Measurements from ENCODE around the gene TRPM4. TPM values are rescaled to one million over a fixed set of nuclear protein-coding genes. Genes with fewer than 3 reads are reported as not detected.
"Not testable (repeated sequence)": the region's sequence is repeated elsewhere in the genome, so short reads cannot be mapped to it uniquely, and the experiment has no call there.

TRPM4 gene
- total RNA-seq, 1 experiment from 2014 or later = 3.9 TPM

DNA sequence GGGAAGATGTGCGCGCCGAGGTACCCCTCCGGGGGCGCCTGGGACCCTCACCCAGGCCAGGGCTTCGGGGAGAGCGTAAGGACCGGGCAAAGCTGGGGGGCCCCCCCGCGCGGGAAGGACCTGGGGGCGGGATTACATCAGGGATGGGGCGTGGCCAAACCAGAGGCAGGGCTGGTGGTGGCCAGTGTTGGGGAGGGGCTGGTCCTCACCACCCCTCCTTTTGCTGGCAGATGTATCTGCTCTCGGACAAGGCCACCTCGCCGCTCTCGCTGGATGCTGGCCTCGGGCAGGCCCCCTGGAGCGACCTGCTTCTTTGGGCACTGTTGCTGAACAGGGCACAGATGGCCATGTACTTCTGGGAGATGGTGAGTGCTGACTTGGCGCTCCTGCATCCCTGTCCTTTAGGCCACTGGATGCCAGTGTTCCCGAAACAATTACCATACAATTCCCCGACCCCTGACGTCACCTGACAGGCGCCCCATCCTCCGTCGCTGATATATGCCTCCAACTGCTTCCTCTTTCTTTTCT is 25.3 kb downstream of the TRPM4 start:
- DNase-seq (ENCODE audit: extremely low read depth, low read depth) = no peak

DNA sequence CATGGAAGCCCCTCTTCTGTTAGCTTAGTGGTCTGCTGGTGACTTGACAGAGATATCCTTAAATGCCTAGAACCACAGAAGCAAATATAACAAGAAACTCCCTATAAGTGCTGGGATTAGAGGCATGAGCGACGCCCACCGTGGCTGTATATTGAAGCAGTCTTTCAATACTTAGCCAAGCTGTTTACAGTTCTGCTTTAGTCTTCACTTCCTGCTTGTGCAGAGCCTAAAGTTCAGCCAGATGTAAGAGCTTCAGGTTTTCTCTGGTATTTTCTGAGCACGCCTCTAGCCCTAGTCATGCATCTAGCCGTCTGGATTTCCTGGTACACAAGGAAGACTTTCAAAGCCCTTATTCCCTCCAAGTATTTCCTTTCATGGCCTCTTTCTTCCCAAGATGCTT is 28.5 kb downstream of the TRPM4 start:
- no peak for DNase-seq (ENCODE audit: extremely low read depth, low read depth)

DNA sequence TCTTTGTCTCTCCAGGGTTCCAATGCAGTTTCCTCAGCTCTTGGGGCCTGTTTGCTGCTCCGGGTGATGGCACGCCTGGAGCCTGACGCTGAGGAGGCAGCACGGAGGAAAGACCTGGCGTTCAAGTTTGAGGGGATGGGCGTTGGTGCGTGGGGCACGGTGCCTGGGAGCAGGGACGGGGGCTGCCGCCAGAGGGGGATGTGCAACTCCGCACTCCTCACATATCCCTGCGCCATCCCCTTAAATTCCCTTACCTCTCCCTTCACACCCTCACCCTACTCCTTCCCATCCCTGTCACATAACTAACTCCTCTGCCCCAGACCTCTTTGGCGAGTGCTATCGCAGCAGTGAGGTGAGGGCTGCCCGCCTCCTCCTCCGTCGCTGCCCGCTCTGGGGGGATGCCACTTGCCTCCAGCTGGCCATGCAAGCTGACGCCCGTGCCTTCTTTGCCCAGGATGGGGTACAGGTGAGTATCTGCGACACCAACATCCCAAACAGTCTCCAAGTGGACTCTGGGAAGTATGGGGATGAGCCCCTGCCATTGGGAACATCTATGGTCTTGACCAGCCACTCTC is 31.1 kb downstream of the TRPM4 start:
- no peak for DNase-seq (ENCODE audit: extremely low read depth, low read depth)

DNA sequence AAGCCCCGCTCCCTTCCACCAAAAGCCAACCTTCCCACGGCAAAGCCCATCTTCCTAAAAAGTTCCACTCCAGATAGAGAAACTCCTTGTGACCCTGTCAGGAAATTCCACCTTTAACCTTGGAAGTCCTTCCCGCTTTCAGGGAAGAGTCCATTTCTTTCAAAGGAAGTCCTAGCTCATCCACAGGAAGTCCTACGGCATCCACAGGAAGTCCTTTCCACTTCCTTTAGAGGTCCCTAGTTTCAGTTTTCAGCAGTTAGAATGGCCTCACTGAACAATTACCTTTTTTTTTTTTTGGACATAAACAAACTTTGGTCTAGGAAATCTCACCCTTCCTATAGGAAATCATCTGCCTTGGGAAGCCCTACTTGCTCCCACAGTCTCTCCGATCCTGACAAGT is 31.7 kb downstream of the TRPM4 start:
- DNase-seq (ENCODE audit: extremely low read depth, low read depth) = no peak

GRCh38 chr19:49190781-49191180 is 33.2 kb downstream of the TRPM4 start:
- no peak for DNase-seq (ENCODE audit: extremely low read depth, low read depth)

- DNase-seq (ENCODE audit: extremely low read depth, low read depth) = no peak
Observed at GRCh38 chr19:49193822-49194394, 36.3 kb downstream of the TRPM4 start.

DNA sequence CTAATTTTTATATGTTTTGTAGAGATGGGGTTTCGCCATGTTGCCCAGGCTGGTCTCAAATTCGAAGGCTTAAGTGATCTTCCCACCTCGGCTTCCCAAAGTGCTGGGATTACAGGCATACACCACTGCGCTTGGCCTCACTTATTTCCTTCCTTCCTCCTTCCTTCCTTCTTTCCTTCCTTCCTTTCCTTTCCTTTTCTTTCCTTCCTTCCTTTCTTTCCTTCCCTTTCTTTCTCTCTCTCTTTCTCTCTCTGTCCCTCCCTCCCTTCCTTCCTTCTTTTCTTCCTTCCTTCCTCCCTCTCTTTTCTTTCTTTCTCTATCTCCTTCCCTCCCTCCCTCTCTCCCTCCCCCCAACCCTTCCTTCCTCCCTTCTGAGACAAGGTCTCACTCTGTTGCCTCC is 36.8 kb downstream of the TRPM4 start:
- no peak for DNase-seq (ENCODE audit: extremely low read depth, low read depth)

DNA sequence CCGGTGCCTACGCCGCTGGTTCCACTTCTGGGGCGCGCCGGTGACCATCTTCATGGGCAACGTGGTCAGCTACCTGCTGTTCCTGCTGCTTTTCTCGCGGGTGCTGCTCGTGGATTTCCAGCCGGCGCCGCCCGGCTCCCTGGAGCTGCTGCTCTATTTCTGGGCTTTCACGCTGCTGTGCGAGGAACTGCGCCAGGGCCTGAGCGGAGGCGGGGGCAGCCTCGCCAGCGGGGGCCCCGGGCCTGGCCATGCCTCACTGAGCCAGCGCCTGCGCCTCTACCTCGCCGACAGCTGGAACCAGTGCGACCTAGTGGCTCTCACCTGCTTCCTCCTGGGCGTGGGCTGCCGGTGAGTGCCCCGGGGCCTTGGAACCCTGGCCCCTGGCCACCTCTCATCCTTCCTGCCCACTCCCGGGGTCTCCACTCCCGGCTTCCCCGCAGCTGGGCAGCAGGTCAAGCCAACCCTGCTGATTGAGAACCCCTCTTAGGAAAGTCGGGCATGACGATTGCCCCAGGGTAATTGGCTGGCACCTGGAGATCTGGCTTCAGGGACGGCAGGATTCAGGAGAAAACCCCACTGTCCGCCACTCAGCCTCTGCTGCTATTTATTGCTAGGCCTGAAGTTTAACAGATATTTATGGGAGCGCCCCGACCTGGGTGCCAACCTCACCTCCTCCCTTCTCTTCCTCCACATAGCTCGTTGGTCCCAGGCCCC is 39.1 kb downstream of the TRPM4 start:
- no peak for DNase-seq (ENCODE audit: extremely low read depth, low read depth)

DNA sequence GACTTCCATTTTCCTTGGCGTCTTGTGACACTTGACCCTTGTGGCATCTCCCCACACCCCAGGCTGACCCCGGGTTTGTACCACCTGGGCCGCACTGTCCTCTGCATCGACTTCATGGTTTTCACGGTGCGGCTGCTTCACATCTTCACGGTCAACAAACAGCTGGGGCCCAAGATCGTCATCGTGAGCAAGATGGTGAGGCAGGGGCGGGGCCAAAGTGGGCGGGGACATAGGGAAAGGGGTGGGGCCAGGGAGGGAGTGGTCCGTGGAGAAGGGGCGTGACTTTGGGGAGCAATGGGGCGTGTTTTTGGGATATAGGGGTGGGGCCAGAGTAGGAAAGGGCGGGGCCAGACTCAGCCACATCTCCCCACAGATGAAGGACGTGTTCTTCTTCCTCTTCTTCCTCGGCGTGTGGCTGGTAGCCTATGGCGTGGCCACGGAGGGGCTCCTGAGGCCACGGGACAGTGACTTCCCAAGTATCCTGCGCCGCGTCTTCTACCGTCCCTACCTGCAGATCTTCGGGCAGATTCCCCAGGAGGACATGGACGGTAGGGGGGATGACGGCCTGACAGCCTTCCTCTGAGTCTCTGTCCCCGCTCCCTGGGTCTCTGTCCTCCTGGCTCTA is 42.8 kb downstream of the TRPM4 start:
- DNase-seq (ENCODE audit: extremely low read depth, low read depth) = no peak

GRCh38 chr19:49201042-49201441 is 43.5 kb downstream of the TRPM4 start:
- no peak for DNase-seq (ENCODE audit: extremely low read depth, low read depth)

DNA sequence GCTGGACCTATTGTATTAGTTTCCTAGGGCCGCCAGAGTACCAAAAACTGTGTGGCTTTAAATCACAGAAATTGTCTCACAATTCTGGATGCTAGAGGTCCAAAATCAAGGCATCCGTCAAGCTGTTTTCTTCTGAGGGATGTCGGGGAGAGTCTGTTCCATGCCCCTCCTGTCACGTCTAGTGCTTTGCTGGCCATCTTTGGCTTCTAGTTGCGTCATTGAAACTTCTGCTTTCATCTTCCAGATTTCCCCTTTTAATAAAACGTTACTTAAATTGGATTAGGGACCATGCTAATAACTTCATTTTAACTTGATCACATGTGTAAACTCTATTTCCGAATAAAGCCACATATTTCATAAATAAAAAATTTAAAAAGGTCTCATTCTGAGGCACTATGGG is 47.5 kb downstream of the TRPM4 start:
- no peak for DNase-seq (ENCODE audit: extremely low read depth, low read depth)

DNA sequence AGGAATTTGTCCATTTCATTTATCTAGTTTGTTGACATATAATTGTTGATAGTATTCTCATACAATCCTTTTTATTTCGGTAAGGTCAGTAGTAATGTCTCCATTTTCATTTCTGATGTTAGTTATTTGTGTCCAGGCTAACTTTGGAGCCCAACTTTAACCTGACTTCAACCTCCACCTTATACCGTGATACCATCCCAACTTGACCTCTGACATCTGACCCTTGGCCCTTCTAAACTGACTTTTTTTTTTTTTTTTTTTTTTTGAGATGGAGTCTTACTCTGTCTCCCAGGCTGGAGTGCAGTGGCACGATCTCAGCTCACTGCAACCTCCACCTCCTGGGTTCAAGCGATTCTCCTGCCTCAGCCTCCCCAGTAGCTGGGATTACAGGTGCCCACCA is 51.9 kb downstream of the TRPM4 start:
- DNase-seq (ENCODE audit: extremely low read depth, low read depth) = not testable (repeated sequence)

- no peak for DNase-seq (ENCODE audit: extremely low read depth, low read depth)
Observed at GRCh38 chr19:49210108-49210900, 52.7 kb downstream of the TRPM4 start.

DNA sequence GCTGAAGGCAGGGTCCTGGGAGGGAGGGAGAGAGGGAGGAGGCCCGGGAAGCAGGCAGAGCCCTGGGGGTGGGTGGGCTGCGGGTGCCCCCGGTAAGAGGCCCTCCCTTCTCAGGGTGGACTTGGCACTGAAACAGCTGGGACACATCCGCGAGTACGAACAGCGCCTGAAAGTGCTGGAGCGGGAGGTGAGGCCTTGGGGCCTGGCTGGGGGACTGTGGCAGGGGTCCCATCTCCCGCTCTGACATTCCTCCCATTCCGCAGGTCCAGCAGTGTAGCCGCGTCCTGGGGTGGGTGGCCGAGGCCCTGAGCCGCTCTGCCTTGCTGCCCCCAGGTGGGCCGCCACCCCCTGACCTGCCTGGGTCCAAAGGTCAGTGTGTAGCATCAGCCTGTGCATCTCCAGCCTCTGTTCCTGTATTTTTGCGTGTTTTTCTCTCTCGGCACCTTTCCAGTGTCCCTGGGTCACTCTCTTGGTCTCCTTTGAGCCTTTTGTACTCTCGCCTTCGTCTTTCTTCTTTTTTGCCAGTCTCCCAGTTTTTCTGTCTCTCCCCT is 53.4 kb downstream of the TRPM4 start:
- no peak for DNase-seq (ENCODE audit: extremely low read depth, low read depth)

- no peak for DNase-seq (ENCODE audit: extremely low read depth, low read depth)
Observed at GRCh38 chr19:49212016-49212701, 54.6 kb downstream of the TRPM4 start.

- no peak for DNase-seq (ENCODE audit: extremely low read depth, low read depth)
Observed at GRCh38 chr19:49213791-49214190, 56.2 kb downstream of the TRPM4 start.

DNA sequence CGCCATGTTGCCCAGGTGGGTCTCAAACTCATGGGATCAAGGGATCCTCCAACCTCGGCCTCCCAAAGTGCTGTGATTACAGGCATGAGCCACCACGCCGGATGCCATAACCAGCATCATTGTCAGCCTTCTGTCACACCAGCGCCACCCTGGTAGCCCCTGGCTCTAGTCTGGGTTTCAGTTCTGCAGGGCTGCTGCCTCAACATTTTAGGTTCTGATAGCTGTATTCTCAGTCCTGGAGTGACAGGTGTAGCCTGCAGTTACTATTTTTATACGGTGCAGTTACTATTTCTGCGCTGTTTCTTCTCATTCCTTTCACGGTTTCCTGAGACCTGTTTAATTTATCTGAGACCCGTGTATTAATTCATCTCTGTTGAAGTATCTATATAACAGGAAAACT is 57.1 kb downstream of the TRPM4 start:
- DNase-seq (ENCODE audit: extremely low read depth, low read depth) = no peak

DNA sequence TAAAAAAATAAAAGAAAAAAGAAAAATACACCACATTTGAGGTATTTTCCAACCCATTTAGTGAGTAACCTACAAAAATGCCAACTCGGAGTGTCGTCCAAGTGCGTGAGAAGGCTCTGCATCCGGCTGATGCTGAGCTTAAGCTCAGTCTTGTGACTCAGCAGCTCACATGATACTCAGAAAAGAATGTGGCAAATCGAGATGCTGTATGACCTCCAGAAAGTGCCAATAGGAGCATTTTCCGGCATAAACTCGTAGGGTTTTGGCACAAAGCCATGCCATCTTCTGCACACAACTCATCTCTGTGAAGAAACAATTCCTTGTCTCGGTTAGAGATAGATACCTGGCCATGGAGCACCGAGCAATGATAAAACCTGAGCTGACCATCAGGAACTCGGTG is 58.5 kb downstream of the TRPM4 start:
- no peak for DNase-seq (ENCODE audit: extremely low read depth, low read depth)

DNA sequence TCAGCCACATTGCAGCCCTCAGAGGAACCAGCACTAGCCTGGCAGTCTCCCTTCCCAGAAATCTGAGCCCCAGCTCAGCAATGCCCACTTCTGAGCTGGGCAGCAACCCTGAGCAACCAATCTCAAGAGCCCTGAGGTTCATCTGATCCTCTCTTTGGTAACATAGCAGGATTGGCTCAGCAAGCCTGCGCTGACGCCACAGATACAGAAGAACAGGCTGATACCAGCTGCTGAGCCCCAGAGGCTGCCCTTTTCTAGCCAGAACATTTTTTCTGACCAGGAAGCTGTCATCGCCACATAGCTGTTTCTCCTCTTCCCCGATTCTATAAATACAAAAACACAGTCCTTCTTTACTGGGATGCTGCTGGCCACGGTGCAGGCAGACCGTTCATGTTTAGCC is 59.8 kb downstream of the TRPM4 start:
- no peak for DNase-seq (ENCODE audit: extremely low read depth, low read depth)

- DNase-seq (ENCODE audit: extremely low read depth, low read depth) = no peak
Observed at GRCh38 chr19:49222011-49222410, 64.4 kb downstream of the TRPM4 start.
